HG03469 (cell line): ENCODE measurements around the gene PLOD2.

Experiments used
- ATAC-seq: cut with Tn5 transposase; IDR thresholded peaks from one replicate; pipeline ENCODE4 v1.9.1; 2021; ENCODE audit warnings: mild to moderate bottlenecking, moderate library complexity, moderate number of reproducible peaks; ENCODE audit not compliant: unreplicated experiment

Gene PLOD2

DNA sequence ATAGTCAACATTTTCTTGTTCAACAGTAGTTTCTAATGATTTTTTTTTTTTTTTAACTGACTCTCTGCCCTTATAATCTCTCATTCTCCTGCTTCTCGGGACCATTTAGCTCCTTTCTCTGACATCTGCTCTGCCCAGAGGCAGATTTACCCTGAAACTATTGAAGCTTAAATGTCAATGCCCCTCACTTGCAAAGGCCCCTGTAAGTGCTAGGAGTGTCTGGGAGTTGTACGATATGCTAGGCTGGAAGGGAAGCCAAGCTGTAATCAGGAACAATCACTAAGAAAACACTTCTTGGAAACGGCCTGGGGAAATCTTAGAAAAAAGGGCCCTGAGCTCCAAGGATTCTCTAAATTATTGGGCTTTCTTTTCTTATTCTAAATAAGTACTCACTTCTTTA lies 5.8 kb upstream of the PLOD2 start:
- ATAC-seq = no peak

DNA sequence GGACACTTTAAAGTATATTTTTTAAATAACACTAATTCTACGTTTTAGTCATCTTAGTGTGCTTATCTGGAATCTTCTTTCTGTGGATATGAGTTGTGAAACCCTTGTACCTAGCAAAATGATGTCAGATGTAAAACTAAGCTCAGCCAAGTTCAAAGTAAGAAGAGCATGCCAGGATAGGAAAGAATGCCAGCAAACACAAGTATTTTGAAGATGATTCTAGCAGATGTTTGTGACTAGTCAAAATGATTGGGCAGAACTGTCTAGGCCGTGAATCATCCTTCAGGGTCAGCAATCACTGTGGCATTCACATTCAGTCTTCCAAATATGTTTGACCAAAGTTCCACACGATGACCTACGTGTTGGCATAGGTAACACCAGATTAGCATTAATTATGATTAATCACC lies 5.4 kb upstream of the PLOD2 start:
- ATAC-seq = no peak

DNA sequence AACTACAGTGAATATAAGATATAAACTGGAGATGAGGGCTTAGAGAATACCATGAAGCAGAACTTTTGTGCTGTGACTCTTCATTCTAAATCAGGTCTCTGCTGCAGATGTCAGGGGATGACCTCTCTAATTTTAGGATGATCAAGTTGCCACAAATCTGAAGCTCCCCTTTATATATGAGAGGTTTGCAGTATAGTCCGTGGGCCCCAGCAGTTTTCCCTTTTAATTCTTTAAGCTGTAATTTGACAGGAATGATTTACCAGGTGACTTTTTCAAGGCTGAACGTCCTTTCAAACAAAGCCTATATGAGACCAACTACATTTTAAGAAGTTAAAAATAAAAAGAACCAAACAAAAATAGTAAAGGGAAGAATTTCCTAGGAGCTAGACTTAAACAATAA lies 4.9 kb upstream of the PLOD2 start:
- no peak for ATAC-seq

DNA sequence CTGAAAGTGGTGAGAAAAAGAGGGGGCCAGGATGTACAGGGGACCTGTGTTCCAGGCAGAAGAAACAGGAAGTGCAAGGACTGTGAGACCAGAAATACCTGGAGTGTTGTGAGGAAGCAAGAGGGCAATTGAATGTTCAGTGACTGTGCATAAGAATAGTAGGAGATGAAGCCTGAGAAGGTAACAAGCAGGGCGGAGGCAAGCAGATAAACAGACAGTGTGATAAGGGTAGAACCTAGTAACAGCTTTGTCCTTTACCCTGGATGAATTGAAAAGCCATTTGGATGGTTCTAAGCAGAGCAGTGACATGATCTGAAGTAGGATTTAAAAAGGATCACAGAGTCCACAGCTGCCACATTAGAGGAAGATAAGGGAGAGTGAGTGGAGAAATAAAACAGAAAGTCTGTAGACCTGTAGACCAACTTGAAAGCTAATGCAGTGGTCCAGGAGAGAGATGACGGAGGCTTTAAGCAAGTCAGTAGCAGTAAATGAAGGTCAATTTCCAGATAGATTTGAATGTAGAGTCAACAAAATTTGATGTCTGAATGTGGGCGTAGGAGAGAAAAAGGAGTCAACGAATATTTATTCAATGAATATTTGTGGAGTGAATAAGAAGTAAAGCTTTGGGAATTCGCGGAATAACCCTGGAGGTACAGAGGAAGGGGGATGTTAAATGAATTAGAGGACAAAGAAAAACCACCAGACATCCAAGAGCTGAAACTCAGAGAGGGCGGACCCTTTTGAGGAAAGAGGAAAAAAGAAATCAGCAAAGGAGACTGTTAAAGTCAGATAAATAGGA lies 4.2 kb upstream of the PLOD2 start:
- no peak for ATAC-seq

DNA sequence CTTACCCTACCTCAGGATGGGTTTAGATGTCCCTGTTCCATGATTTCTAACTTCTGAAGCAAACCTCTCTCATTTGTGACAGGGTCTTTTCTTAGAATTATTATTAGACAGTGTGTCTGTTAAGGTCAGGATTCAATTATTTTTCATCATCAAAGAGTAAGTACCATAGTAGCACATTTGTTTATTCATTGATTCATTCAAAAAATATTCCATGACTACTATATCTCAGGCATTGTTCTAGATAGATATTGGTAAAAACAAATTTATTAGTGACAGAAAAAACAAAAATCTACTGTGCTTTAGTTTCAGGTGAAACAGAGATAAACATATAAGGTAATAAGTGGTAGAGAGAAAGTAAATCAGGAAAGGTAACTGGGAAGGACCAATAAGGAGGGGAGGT lies 3.5 kb upstream of the PLOD2 start:
- no peak for ATAC-seq

DNA sequence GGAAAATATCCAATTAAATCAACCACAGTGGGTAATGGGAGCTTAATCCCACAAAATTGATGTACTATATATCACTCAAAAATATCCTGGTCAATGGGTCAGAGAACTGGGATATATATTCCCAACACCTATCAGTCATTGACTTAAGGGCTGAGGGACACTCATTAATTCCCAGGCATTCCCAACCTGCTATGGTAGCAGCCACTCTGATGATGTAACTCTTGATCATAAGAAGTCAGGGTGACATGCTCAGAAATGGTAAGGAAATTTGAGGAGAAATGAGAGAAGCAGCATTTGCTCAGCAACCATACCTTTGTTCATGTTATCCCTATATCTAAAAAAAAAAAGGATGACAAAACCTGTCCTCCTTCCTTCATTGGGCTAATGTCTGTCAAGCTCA lies 3.1 kb upstream of the PLOD2 start:
- ATAC-seq = no peak

DNA sequence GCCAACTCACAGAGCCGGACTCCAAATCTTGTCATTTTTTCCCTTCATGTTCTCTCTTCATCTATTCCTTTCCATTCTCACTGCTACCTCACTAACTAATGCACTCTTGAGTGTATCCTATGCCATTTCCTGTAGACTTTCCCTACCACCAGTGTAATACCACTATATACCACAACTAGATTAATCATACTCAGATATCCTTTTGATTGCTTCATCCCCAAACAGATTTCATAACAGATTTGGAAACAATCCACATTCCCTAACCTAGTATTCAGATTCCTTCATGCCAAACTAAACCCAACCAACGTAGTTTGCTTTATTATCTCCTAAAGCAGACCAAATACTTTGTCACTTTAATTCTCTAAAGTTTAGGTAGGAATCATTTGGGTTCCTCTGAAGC lies 2.6 kb upstream of the PLOD2 start:
- ATAC-seq = no peak

DNA sequence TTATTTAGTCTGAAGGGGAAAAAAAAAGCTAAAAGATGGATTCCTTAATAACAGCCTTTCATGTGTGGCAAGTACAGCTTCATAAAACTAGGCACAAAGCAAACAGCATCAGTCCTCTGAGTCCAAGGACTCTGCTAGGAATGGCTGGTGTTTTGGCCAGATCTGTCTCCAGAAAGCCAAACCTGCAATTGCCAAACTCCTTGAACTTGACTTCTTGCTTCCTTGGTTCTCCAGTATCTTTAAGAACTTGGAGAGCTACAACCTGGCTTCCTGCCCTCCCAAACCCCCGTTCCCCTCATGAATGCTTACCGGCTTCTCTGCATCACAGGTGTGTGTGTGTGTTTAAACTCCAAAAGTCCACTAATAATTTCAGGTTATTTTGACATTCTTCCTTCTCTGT lies 1.6 kb upstream of the PLOD2 start:
- no peak for ATAC-seq

DNA sequence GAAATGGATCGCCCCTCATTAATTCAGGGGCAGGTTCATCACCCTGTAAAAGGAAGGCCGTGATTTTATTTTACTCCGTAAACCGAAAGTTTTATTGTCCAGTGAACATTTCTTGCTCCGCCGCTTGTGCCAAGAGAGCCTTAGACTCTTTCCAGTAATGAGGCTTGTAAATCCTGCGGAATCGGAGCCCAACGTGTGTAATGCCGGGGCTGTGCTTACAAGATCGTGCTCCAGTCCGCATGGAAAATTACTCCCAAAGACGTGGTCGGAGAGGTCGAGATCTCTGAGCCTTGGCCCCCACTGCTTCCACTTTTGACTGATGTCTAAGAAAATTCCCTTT lies 649 bp upstream of the PLOD2 start:
- ATAC-seq = no peak

DNA sequence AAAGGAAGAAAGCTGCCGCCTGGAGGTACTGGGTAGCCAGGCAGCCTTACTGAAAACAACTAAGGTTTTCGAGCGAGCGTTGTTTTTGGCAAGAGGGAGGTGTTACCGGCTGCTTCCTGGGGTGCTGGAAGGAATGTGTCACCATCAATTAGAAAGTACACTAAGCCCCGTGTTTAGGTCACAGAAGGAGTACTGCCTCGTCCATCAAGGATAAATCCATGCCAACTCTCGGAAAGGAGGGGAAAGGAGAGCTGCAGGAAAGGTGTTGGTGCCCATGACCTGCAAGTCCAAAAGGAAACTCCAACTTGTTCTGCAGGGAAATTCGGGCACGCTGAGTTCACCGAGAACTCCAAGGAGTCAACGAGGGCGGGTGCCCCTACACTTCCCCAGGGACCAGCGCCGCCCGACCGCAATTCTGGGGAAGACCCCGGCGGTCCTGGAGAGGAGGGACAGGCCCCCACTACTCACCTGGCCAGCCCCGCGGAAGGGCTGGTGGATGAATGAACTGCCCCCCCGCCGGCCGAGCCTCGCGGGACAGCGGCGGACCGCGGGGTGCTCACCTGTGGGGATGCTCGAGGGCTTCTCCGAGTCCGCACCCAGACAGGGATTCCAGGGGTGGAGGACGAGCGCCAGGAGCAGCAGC lies 542 bp downstream of the PLOD2 start:
- ATAC-seq = no peak

DNA sequence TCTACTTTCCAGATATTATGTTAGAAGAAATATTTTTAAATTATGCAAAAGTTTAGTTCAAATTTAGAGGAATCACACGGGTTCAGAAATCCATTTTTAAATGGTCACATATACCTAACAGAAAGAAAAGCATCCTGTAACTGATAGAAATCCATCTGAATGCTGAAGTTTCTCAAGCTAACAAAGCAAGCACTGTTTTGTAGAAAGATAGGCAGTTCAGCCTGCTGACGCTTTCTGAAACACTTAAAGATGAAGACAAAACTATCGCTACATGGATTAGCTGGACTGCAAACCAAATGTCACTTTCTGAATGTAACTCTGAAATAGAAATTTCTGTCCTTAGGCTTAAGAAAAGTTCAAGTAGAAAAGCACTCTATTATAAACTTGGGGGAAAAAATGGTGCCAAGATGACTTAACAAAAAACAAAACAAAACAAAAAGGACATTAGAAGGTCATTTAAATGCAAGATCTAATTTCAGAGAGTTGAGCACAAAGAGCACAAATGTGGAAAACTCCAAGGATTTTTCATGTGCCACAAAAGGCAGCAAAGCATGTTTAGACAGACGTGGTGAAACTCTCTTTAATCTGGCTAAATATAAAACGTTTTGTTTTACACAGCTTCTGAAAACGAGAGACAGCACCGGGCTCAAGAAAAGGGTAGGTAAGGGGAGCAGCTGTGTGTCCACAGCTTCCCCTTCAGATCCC lies 1.2 kb downstream of the PLOD2 start:
- no peak for ATAC-seq

DNA sequence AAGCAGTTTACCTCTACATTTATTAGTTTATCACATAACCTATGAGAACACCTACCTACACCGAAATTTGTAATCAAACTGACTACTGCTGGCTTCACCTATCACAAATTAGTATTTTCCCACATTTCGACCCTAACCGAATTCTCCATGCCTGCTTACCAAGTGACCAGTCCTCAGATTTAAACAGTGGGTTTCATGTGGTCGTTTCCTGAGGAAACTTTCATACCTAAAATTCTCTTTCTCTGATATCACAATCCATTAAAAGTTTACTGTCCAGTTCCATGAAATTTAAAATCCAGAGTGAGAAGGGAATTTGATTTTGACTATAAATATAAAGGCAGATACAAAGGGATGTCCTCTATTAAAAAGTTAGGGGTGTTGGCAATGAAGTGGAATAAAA lies 1.9 kb downstream of the PLOD2 start:
- no peak for ATAC-seq

DNA sequence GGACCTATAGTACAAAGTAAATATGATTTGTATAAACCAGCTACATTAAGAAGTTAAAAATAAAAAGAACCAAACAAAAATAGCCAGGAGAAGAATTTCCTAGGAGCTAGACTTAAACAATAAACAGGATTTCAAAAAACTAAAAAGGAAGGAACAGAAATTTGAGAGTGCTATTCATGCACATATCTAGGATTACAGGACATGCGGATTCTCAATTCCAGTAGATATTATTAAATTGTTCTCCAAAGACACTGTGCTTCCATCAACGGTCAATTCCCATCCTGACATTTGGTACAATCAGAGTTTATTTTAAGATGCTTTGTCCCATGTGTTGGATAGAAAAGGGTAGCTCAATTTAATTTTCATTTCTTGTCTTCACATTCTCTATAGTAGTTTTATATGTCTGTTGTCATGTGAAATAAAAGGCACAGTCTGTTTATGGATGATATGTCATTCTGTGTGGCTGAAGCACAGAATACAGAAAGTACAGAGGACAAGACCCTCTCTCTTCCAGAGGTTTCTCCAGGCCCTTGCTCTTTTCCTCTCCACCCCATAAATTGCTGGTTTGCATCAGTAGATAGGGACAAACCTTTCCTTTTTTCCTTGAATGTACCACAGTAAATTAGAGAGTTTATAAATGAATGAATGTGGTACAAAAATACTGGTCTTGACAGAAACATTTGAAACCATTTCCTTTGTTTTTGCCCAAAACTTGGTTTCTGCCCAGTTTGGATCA lies 3.5 kb downstream of the PLOD2 start:
- no peak for ATAC-seq

DNA sequence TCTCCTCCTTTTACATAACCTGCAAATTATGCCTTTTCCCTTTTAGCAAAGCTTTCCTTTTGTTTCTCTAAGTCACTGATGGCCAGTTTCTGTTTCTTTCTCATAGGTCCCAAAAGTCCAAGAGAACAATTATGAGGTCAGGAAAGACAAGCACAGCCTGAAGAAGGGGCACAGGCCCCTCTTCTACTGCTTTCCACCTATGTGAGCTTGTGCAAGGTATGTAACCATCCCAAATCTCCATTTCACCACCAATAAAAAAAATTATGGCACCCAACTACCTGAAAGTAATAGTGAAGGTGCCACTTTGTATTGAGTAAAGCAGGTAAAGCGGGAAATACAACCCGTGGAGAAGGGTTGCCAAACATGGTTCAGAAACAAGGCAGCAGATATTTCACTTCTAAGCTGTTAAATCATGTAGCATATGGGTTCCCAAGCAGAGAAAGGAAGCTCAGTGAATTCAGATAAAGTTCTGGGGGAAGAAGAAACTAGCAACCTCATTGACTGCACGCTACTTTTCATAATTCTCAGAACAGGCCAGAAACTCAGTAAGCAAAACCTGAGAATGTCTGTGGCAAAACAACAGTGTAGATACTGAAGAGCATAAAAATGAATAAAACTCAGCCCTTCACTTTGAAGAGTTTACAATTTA lies 4.2 kb downstream of the PLOD2 start:
- ATAC-seq = no peak

DNA sequence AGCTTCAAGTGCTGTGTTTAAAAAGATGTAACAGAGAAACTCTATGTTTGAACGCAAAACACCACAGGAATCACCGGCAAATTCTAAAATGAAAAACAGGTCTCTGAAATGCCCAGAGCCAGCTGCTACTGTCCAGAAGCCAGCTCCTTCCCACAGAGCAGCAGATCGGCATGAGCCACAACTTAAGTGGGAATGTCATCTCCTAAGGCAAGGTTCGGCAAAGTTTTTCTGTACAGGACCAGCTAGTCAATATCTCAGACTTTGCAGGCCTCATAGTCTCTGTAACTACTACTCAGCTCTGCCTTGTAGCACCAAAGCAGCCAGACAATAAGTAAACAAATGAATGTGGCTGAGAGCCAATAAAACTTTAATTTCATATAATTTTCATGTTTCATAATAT lies 4.9 kb downstream of the PLOD2 start:
- no peak for ATAC-seq

DNA sequence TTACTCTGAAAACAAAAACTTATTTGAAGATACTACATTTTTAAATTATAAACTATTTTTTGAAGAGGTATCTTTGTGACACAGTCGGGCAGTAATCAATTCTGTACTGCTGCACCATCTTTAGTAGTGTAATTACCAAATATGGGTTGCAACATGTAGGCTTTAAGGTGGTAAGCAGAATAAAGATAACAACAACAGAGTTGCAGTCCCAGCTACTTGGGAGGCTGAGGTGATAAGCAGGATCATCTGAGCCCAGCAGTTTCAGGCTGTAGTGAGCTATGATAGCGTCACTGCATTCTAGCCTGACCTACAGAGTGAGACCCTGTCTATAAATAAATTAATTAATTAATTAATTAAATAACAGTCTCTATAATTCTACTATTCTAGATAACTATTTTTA lies 6.0 kb downstream of the PLOD2 start:
- ATAC-seq = no peak

DNA sequence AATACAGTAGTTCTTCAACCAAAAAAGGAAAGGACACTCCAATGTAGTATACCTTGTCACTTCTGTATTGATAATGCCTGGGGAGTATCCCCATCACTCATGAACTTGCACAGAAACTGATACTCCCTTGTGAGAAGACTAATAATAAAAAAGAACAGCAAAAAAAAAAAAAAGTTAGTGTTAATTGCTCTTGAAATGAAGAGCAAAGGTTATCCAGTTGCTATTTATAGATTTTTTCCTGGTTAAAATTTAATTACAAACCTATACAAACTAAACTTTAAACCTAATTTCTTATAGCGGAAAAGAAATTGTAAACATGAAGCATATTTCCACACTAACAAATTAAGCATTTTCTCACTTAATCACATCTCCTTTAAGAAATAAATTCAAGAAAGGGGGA lies 6.7 kb downstream of the PLOD2 start:
- ATAC-seq = no peak

DNA sequence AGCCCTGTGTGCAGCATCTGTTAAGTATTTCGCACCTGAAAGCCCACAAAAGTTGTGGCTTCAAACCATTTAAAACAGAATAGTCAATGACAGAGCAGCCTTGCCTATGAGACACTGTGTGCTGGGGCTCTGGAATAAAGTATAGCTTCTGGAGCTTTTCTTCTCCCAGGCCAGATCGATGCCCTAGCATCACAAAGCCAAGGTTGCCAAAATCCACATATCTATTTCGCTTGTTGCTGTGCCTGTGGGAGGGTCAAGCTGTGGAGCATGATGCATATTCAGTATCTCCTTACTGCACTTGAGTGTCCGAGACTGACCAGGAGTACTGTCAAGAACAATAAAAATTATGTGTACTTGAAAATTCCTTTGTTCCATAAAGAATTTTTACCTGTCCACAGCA lies 7.6 kb downstream of the PLOD2 start:
- ATAC-seq = no peak

DNA sequence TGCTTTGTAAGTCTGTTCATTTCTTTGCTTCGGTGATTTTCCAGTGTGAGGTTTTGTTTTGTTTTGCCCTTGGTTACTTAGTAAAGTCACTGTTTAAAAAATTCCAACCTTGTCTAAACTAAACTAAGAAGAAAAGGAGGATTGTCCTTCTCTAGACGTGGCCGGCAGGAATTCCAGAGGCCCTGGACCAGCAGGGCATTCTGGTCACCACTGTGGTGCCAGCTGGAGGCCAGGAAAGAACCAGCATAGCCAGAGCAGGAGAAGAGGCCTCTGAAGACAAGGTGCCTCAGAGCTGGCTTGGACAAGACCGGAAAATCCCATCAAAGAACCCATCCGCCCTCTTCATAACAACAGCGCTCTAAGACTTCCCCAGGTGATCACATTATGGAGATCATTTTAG lies 8.2 kb downstream of the PLOD2 start:
- ATAC-seq = no peak

DNA sequence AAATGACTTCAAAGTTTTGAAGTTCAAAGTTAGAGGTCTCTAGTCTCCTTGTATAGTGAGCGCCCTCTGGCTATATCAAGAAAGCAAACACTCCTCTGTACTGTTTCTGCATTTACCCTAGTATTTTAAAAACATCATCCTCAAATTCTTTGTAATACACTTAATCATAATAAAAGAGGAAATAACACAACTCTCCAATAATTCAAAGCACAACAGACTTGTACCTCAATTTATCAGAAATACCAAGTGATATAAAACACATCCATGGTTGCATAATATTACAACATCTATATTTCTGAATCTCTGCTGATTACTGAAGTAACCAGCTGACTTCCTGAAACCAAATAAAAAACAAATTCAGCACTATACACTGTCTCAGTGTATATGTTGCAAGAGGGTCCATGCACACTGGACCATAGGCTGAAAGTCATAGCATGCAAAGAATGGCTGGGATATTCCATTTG lies 12.5 kb downstream of the PLOD2 start:
- ATAC-seq = no peak

DNA sequence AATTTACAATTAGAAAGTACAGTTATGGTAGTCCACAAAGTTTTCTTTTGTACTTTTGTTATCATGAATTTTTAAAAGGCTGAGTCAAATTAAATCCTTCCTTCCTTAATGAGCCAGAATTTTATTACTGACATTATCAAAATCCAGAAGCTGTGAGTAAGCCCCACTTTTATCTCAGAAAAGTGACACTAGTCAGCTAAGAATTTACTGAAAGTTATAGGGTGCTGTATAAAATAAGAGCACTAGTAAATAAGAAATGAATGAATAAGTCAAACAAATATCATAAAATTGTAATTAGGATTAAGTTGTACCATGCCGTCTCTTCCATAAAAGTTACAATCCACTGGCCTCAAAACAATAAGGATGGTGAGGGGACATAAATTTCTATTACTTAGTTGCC lies 15.3 kb downstream of the PLOD2 start:
- ATAC-seq = no peak
